HG03442 (cell line): ENCODE measurements around the gene OSGEP.
"Not testable (repeated sequence)": the region's sequence is repeated elsewhere in the genome, so short reads cannot be mapped to it uniquely, and the experiment has no call there.

Experiments
- ATAC-seq: cut with Tn5 transposase; IDR thresholded peaks from one replicate; pipeline ENCODE4 v1.9.1; 2021; ENCODE audit warnings: mild to moderate bottlenecking, moderate library complexity; ENCODE audit not compliant: unreplicated experiment

The OSGEP gene

GRCh38 chr14:20470603-20470901 lies 15.9 kb upstream of the OSGEP start:
- no peak for ATAC-seq

GRCh38 chr14:20469890-20470602 lies 15.4 kb upstream of the OSGEP start:
- ATAC-seq: peak; percentile 27

GRCh38 chr14:20469242-20469889 lies 14.8 kb upstream of the OSGEP start, which contains the start of gene PNP:
PNP (plus strand) TSS chr14:20469406; CDS start chr14:20469525, 119 bp downstream.
- ATAC-seq: peak; percentile 96

- no peak for ATAC-seq
Observed at GRCh38 chr14:20468764-20469241, 14.2 kb upstream of the OSGEP start.

- ATAC-seq: peak; percentile 93
Observed at GRCh38 chr14:20461225-20462141, 6.9 kb upstream of the OSGEP start, which contains the start of gene PIP4P1. PIP4P1 (minus strand) TSS chr14:20461434; CDS start chr14:20461325, 109 bp downstream.

GRCh38 chr14:20460458-20461224 lies 6.0 kb upstream of the OSGEP start:
- peak; percentile 1 for ATAC-seq

- no peak for ATAC-seq
Observed at GRCh38 chr14:20458031-20458789, 3.6 kb upstream of the OSGEP start.

- ATAC-seq: no peak
Observed at GRCh38 chr14:20456971-20457370, 2.4 kb upstream of the OSGEP start.

- ATAC-seq: peak; percentile 42
Observed at GRCh38 chr14:20455355-20456300, 1.0 kb upstream of the OSGEP start.

GRCh38 chr14:20452831-20453230 lies 1.8 kb downstream of the OSGEP start:
- ATAC-seq: not testable (repeated sequence)

- no peak for ATAC-seq
Observed at GRCh38 chr14:20446889-20447288, 7.7 kb downstream of the OSGEP start.

- ATAC-seq: not testable (repeated sequence)
Observed at GRCh38 chr14:20443650-20444049, 11.0 kb downstream of the OSGEP start.

GRCh38 chr14:20441461-20441860 lies 13.2 kb downstream of the OSGEP start:
- ATAC-seq: no peak

GRCh38 chr14:20440882-20441281 lies 13.7 kb downstream of the OSGEP start:
- peak; percentile 87 for ATAC-seq

GRCh38 chr14:20440465-20440864 lies 14.1 kb downstream of the OSGEP start:
- no peak for ATAC-seq

GRCh38 chr14:20438664-20439063 lies 15.9 kb downstream of the OSGEP start:
- ATAC-seq: no peak

GRCh38 chr14:20436363-20436755 lies 18.3 kb downstream of the OSGEP start:
- no peak for ATAC-seq

- ATAC-seq: no peak
Observed at GRCh38 chr14:20435582-20436362, 18.8 kb downstream of the OSGEP start, which contains the start of gene KLHL33. KLHL33 (minus strand) TSS chr14:20436166; CDS start chr14:20435811, 355 bp downstream.
